Measurements from ENCODE around the gene AKAP9.
A peak's percentile ranks its signal among the peaks of the same experiment; 100 is the strongest.
"Not testable (repeated sequence)": the region's sequence is repeated elsewhere in the genome, so short reads cannot be mapped to it uniquely, and the experiment has no call there.

The AKAP9 gene

DNA sequence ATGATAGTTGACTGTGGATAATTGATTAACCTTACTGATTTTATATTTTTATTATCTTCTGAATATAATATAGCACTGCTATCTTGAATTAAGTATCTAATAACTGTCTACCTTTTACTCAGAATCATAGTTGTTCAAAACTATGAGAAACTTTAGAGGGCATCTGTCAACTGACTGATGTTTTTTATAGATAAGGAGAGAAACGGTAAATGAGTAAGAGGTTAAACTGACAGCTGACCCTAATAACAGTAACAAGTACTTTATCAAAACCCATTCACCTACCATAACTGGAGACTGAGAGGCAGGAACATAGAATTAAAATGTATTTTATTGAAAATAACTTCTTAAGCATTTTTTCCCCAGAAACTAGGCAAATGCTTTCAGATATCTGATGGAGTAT, 131.5 kb downstream of the AKAP9 start:
- no peak for DNase-seq

DNA sequence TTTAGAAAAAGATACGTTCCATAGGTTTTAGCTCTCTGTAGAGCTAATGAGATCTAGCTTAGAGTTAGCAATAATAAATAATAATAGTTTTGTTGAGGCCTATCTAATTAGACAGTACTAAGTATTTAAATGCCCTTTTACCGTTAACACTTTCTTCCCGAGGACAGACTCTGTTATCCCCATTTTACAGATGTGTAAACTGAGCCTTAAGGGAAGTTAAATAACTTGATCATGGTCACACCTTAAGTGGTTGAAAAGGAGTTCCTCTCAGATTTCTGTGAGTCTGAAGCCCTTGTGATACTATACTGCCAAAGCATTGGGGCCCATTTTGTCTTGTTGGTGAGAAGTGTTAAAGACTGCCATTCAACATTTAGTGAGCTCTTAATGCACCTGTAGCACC, 132.0 kb downstream of the AKAP9 start:
- no peak for DNase-seq

GRCh38 chr7:92075455-92076158, 134.9 kb downstream of the AKAP9 start:
- no peak for DNase-seq

GRCh38 chr7:92076509-92076908, 135.8 kb downstream of the AKAP9 start:
- DNase-seq = no peak

- DNase-seq = not testable (repeated sequence)
These were observed 143.3 kb downstream of the AKAP9 start for GRCh38 chr7:92083922-92084321.

GRCh38 chr7:92088266-92088665, 147.6 kb downstream of the AKAP9 start:
- DNase-seq = no peak

GRCh38 chr7:92092210-92092609, 151.5 kb downstream of the AKAP9 start:
- no peak for DNase-seq

GRCh38 chr7:92095380-92095779, 154.7 kb downstream of the AKAP9 start:
- no peak for DNase-seq

- DNase-seq = no peak
These were observed 159.9 kb downstream of the AKAP9 start for GRCh38 chr7:92100534-92100933.

DNA sequence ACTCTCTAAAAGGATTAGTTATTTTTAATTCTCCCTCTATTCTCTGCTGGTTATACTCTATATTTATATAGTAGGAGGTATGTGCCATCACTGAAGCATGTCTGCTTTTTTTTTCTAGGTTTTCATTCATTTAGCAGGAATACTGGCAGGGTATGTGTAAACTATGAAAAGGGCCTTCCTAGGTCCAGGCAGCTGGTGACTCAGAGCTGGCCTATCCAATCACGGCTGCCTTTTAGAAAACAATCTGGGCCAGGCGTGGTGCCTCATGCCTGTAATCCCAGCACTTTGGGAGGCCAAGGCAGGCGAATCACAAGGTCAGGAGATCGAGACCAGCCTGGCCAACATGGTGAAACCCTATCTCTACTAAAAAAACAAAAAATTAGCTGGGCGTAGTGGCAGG, 162.2 kb downstream of the AKAP9 start:
- not testable (repeated sequence) for DNase-seq

DNA sequence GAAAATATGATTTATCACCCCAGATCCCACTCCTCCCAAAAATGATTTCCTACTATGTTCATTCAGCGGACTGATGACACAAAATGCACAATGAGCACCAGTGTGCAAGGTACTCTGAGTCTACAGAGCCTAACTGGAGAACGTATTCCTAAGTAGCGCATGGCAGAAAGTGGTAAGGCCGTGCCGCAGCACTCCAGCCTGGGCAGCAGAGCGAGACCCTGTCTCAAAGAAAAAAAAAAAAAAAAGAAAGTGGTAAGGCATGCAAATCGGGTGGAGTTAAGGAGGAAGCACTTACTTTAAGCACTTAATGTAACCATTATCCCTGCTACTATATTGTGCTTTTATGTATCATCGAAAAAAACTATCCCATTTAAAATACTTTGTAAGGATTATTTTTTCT, 168.2 kb downstream of the AKAP9 start:
- no peak for DNase-seq

DNA sequence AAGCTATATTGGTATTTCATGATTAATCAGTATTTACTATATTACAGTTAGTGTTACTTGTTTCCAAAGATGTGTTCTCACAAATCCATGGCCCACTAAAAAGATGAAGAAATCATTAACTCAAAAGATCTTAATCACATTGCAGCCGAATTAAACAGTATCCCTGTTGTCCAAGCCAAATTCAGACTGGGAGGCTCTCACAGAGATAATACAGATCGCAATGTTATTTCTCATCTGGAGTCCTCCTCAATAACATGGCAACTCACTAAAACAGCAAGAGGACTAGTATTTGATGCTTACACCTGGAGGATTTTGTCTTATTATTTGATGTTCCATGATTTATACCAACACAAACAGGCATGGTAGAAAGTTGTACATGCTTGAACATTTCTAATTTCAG, 170.2 kb downstream of the AKAP9 start:
- DNase-seq = no peak

DNA sequence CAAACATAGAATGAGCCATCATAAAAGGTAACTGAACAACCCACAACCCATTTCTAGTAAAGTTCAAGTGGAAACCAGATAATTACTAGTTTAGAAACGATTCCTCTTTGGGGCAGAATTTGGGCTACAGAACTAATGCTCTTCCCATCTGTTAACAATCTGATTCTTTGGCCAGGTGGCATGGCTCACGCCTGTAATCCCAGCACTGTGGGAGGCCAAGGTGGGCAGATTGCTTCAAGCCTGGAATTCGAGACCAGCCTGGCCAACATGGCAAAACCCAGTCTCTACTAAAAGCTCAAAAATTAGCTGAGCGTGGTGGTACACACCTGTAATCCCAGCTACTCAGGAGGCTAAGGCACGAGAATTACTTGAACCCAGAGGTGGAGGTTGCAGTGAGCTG, 175.2 kb downstream of the AKAP9 start:
- no peak for DNase-seq

DNA sequence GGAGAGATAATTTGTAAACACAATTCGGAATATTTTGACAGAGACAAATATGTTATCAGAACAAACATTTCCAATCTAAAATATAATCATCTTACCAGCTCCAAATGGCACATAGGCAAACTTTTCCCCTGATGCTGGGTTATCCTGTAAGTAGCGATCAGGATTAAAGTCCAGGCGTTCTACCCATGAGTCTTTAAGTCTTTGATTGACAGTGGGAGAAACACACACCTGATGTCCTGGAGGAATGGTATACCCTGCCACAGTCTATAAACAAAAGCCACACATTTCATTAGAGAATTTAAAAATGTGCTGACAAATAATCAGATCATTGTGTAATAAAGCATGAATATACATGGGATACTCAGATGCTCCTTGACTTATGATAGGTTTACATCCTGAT, 176.3 kb downstream of the AKAP9 start:
- no peak for DNase-seq

DNA sequence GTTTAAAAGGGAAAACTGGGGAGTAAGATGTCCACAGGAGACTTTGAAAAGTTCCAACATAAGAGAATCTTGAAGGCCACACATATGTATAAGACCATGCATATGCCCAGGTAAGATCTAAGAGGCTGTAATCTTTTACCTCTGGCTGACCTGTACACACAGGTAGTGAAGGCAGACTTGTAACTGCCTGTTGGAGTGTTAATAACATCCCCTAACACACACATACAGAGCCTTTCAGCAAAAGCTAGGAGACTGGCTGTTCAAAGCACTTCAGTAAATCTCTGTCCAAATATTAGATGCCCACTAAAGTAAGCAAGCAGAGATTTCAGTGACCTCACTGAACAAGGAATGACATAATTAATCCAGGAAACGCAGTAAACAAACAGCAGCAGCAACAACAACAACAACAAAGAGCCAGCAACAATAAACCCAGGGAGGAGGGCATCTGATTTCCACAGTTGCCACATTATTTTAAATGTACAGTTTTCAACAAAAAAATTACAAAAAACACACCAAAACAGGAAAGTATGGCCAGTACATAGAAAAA, 178.6 kb downstream of the AKAP9 start:
- no peak for DNase-seq

DNA sequence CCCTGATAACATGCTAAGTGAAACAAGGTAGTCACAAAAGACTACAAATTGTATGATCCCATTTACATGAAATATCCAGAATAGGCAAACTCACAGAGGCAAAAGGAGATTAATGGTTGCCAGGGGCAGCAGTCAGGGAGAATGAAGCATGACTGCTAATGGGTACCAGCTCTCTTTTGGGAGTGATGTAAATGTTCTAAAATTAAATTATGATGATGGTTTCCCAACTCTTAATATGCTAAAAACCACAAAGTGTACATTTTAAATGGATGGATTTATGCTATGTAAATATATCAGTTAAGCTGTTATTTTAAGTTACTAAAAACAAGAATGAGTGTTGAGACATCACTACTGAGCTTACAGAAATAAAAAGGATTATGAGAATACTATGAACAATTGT, 181.0 kb downstream of the AKAP9 start:
- no peak for DNase-seq

GRCh38 chr7:92131093-92131492, 190.4 kb downstream of the AKAP9 start:
- DNase-seq = no peak

DNA sequence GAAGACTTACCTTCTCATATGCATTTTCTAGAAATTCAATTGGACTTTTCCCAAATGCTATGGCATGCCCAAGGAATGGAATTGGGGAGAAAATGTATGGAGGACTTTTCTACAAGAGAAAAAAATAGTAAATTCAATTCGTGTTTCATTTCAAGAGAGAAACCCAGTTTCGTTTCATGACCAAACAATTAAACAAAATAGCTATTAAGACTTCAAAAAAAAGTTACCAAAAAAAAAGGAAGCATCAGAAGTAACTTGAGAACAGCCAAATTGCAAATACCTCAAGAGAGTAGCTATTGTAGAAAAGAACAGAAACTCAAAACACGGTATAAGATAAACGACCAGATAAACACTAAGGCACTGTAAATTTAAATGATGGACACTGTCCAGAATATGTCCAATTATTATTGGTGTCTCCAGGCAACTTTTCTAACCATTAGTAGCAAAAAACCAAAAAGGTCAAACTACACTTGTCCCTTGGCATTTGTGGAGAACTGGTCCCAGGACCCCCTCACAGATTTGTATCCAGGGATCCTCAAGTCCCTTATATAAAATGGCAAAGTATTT, 191.2 kb downstream of the AKAP9 start:
- DNase-seq = no peak

- peak; percentile 51 for DNase-seq
These were observed 192.6 kb downstream of the AKAP9 start for GRCh38 chr7:92133133-92133736.

DNA sequence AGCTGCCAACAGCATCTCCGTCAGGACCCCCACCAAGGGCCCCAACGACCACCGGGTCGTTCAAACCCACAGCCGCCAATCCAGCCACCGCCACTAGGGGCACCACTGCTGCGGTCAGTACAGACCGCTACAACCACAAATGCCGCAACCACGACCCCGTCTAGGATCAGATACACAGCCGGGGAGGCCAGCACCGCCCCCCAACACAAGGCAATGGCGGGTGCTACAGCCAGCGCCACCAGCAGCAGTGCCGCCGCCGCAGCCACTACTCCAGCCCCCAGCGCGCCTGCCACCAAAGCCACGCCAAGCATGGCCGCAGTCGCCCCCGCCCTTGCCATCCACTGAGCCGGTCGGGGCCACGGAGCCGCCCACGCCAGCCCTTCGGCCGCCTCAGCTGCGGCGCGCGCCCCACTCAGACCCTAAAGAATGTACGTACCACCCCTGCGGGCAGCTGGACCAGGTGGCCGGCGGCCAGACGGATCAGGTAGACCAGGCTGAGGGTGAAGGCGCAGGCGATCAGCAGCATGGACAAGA, 193.1 kb downstream of the AKAP9 start:
- DNase-seq = peak; percentile 51

GRCh38 chr7:92134271-92135051, 193.8 kb downstream of the AKAP9 start, which contains the start of gene CYP51A1:
Gene CYP51A1 (minus strand): TSS chr7:92134477. CDS start chr7:92134364, 113 bp downstream.
- DNase-seq = peak; percentile 96

DNA sequence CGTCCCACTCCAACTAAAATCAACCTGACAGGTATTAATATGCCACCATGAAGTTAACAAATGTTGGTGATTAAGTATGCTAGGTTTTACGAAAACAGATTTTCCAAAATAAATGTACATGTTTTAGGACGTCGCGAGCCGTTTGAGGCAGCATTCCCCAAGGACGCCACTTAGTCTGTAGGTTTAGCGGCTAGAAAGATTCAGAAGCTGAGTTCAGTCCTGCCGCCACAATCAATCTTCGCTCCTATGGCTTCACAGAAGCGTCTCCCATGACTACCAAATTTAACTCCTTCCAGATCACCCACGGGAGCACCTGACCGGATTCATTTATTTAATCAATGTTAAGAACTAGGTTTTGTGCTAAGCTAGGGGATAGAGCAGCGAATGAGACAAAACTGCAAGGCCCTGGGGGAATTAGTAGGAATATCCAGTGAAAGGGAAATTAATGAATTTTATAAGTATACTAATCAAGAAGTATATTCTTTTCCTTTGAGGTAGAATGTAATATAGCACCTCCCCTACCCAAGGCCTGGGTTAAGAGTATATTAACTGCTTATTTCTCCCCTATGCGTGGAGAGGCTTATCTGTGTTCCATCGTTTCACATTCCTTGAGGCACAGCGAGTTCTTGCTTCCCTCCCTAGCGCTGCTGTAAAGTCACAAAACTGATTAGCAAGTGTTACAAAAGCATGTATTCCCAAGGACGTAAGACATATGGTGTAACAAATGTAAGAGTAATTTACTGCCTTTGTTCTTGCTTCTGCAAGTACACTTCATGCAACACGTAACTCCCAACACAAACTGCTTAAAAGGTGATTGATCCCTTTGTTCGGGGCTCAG, 194.6 kb downstream of the AKAP9 start:
- DNase-seq = peak; percentile 74
